22Rv1 (cell line): ENCODE results near the gene DLG4.

Experiments
- ZFX ChIP-seq: fragments of 450-650 bp; IDR thresholded peaks from 2 replicates; pipeline ENCODE4 v1.6.1; 2017; ENCODE audit warnings: antibody characterized with exemption, borderline replicate concordance
- TF ChIP-seq, protein P1 (sequence below): fragments of 450-650 bp; IDR thresholded peaks from 2 replicates; pipeline ENCODE4 v1.5.1; 2017; ENCODE audit warnings: mild to moderate bottlenecking

DNA sequence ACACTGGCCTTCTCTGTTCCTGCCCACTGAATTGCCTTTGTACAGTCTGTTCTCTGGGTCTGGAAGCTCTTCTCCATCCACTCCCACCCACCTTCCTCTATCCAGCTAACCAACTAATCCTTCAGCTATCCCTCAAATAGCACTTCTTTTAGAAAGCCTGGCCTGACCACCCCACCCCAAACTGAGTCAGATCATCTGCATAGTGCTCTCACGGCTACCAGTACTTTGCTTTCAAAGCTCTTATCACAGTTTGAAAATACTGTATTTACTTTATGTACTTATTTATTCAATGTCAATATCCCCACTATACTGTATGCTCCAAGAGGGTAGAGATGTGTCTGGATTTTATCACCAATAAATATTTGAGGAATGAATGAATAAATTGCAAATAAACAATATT lies 47.1 kb upstream of the DLG4 start:
- TF ChIP-seq, protein P1, sequence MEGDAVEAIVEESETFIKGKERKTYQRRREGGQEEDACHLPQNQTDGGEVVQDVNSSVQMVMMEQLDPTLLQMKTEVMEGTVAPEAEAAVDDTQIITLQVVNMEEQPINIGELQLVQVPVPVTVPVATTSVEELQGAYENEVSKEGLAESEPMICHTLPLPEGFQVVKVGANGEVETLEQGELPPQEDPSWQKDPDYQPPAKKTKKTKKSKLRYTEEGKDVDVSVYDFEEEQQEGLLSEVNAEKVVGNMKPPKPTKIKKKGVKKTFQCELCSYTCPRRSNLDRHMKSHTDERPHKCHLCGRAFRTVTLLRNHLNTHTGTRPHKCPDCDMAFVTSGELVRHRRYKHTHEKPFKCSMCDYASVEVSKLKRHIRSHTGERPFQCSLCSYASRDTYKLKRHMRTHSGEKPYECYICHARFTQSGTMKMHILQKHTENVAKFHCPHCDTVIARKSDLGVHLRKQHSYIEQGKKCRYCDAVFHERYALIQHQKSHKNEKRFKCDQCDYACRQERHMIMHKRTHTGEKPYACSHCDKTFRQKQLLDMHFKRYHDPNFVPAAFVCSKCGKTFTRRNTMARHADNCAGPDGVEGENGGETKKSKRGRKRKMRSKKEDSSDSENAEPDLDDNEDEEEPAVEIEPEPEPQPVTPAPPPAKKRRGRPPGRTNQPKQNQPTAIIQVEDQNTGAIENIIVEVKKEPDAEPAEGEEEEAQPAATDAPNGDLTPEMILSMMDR = no peak
- no peak for TF ChIP-seq ZFX
